NCI-H1105 treated with DMSO at 0.1 percent for 48 hours (cell line): ENCODE measurements around the gene RNF166.
A peak's percentile ranks its signal among the peaks of the same experiment; 100 is the strongest.

Experiments
- DNase-seq: peaks from one replicate; lab custom pipeline; 2025; lab: John Stamatoyannopoulos, UW

The RNF166 gene

GRCh38 chr16:88692861-88693260, 13.3 kb downstream of the RNF166 start:
- DNase-seq: no peak

GRCh38 chr16:88691924-88692560, 14.2 kb downstream of the RNF166 start:
- DNase-seq: no peak

- no peak for DNase-seq
These were observed 14.9 kb downstream of the RNF166 start for GRCh38 chr16:88691129-88691813.

- no peak for DNase-seq
These were observed 15.7 kb downstream of the RNF166 start for GRCh38 chr16:88690341-88691128.

- peak; percentile 59 for DNase-seq
These were observed 18.0 kb downstream of the RNF166 start for GRCh38 chr16:88688013-88688778.

GRCh38 chr16:88687676-88688012, 18.6 kb downstream of the RNF166 start:
- DNase-seq: no peak

- DNase-seq: no peak
These were observed 19.0 kb downstream of the RNF166 start for GRCh38 chr16:88687254-88687576.

- peak; percentile 45 for DNase-seq
These were observed 19.6 kb downstream of the RNF166 start, which contains the start of gene SNAI3 for GRCh38 chr16:88686439-88687253. Gene SNAI3, minus strand, starts transcription at chr16:88686507. Its CDS starts 101 bp downstream, at chr16:88686406.

- DNase-seq: peak; percentile 45
These were observed 20.2 kb downstream of the RNF166 start for GRCh38 chr16:88686062-88686438.

- DNase-seq: no peak
These were observed 20.8 kb downstream of the RNF166 start for GRCh38 chr16:88685156-88686061.

- DNase-seq: no peak
These were observed 21.5 kb downstream of the RNF166 start for GRCh38 chr16:88684569-88685155.

- no peak for DNase-seq
These were observed 24.3 kb downstream of the RNF166 start for GRCh38 chr16:88681709-88682451.

GRCh38 chr16:88681084-88681680, 25.0 kb downstream of the RNF166 start:
- DNase-seq: no peak

- DNase-seq: no peak
These were observed 25.6 kb downstream of the RNF166 start for GRCh38 chr16:88680554-88681083.

- no peak for DNase-seq
These were observed 27.8 kb downstream of the RNF166 start for GRCh38 chr16:88678224-88678979.

GRCh38 chr16:88677721-88678120, 28.5 kb downstream of the RNF166 start:
- DNase-seq: no peak

GRCh38 chr16:88676502-88677242, 29.5 kb downstream of the RNF166 start:
- DNase-seq: no peak
